Breast epithelium (tissue), 3 donors: ENCODE results near the gene PLA2G15.

ENCODE experiments used
- CTCF ChIP-seq, 3 donors: fragments of 450-650 bp; IDR thresholded peaks; one replicate each; pipeline ENCODE4 v1.5.1; 2016 to 2017; ENCODE audit warnings: antibody characterized with exemption in 3 of 3, mild to moderate bottlenecking in 3 of 3, moderate library complexity in 3 of 3
- POLR2A ChIP-seq: fragments of 450-650 bp; IDR thresholded peaks from one replicate; pipeline ENCODE4 v1.6.1; 2016; ENCODE audit warnings: antibody characterized with exemption, mild to moderate bottlenecking, moderate library complexity
- POLR2AphosphoS5 ChIP-seq, 3 donors: sonication (generic); formaldehyde crosslinking; IDR thresholded peaks; one replicate each; pipeline ENCODE4 v1.6.1; 2017; ENCODE audit warnings: antibody characterized with exemption in 3 of 3

- TF ChIP-seq POLR2A (no peak), CTCF (IDR thresholded peaks at IDR 0.05) (no peak), POLR2AphosphoS5 (IDR thresholded peaks at IDR 0.05) (no peak)
Observed at GRCh38 chr16:68292425-68292824, 47.3 kb downstream of the PLA2G15 start.
